ENCODE data around the gene KIN.
"Not testable (repeated sequence)": the region's sequence is repeated elsewhere in the genome, so short reads cannot be mapped to it uniquely, and the experiment has no call there.

Gene KIN

GRCh38 chr10:7722927-7723529, 64.8 kb downstream of the KIN start:
- no peak for DNase-seq

- DNase-seq = no peak
Measured at GRCh38 chr10:7720478-7720877, 67.3 kb downstream of the KIN start.

- no peak for DNase-seq
Measured at GRCh38 chr10:7718685-7719084, 69.1 kb downstream of the KIN start.

- DNase-seq = no peak
Measured at GRCh38 chr10:7717767-7718166, 70.0 kb downstream of the KIN start.

- DNase-seq = no peak
Measured at GRCh38 chr10:7715515-7715914, 72.3 kb downstream of the KIN start.

GRCh38 chr10:7711075-7711474, 76.7 kb downstream of the KIN start:
- not testable (repeated sequence) for DNase-seq

- DNase-seq = no peak
Measured at GRCh38 chr10:7710446-7710845, 77.3 kb downstream of the KIN start.

GRCh38 chr10:7708832-7709231, 79.0 kb downstream of the KIN start:
- DNase-seq = no peak

GRCh38 chr10:7707858-7708622, 79.8 kb downstream of the KIN start:
- DNase-seq = no peak

GRCh38 chr10:7707102-7707501, 80.7 kb downstream of the KIN start:
- DNase-seq = no peak

- no peak for DNase-seq
Measured at GRCh38 chr10:7706534-7707073, 81.2 kb downstream of the KIN start.

GRCh38 chr10:7705341-7705740, 82.5 kb downstream of the KIN start:
- no peak for DNase-seq

GRCh38 chr10:7704071-7705016, 83.4 kb downstream of the KIN start:
- no peak for DNase-seq

- DNase-seq = no peak
Measured at GRCh38 chr10:7703140-7703539, 84.7 kb downstream of the KIN start, which contains the start of gene ITIH2. Gene ITIH2, plus strand, starts transcription at chr10:7703316. Its CDS starts 119 bp downstream, at chr10:7703435.

- no peak for DNase-seq
Measured at GRCh38 chr10:7702288-7702812, 85.4 kb downstream of the KIN start.

GRCh38 chr10:7701158-7701742, 86.5 kb downstream of the KIN start:
- no peak for DNase-seq
